AG10803 (cell line): ENCODE data around the gene SHISA4.
"Not testable (repeated sequence)": the region's sequence is repeated elsewhere in the genome, so short reads cannot be mapped to it uniquely, and the experiment has no call there.

Experiments used
- DNase-seq: peaks from one replicate; pipeline ENCODE4 v3.0.0; 2010; ENCODE audit warnings: low read depth
- H3K4me3 ChIP-seq: 2 replicates; pipeline ENCODE4 v1.5.1; 2011; ENCODE audit warnings: mild to moderate bottlenecking, low read length, control low read depth
- TF ChIP-seq, protein P1 (sequence below): conservative IDR thresholded peaks from 2 replicates; pipeline ENCODE4 v1.5.1; 2011; ENCODE audit warnings: mild to moderate bottlenecking, low read length, control low read depth, inconsistent platforms

The SHISA4 gene, protein sequence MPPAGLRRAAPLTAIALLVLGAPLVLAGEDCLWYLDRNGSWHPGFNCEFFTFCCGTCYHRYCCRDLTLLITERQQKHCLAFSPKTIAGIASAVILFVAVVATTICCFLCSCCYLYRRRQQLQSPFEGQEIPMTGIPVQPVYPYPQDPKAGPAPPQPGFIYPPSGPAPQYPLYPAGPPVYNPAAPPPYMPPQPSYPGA

DNA sequence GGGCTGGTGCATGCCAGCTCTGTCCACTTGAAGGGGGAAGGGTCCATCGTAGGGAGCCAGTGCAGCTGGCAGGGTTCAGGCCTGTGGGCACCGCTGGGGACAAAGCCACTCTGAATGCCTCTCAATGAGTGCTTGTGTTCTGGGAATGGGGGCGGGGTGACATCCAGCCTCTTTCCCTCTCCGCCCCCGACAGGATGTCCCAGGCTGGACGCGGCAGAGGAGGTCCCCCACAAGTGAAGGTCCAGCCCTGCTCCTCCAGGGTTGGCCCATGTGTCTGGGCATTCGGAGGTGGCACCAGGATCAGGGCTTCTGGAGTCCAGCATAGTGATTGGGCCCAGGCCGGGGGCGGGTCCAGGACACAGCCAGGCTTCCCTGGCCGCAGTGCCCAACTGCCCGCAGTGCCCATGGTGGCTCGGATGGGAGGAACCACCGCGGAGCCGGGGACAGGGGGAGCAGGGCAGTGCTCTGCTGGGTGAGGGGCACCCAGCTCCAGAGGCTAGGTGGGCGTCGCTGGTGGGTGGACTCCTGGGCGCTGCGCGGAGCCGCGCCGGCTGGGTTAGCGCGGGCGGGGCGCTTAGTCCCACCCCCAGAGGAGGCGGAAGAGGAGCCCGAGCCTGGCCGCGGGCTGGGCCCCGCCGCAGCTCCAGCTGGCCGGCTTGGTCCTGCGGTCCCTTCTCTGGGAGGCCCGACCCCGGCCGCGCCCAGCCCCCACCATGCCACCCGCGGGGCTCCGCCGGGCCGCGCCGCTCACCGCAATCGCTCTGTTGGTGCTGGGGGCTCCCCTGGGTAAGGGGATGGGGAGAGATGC lies at the start of gene SHISA4:
SHISA4 (plus strand) TSS at position 617 of the 808 bp plus-strand sequence; CDS start at position 714, 97 bp downstream.
- DNase-seq: peak; percentile 55
- peak within 1 kb of the TSS; percentile 80 for H3K4me3 ChIP-seq
- TF ChIP-seq, protein P1, sequence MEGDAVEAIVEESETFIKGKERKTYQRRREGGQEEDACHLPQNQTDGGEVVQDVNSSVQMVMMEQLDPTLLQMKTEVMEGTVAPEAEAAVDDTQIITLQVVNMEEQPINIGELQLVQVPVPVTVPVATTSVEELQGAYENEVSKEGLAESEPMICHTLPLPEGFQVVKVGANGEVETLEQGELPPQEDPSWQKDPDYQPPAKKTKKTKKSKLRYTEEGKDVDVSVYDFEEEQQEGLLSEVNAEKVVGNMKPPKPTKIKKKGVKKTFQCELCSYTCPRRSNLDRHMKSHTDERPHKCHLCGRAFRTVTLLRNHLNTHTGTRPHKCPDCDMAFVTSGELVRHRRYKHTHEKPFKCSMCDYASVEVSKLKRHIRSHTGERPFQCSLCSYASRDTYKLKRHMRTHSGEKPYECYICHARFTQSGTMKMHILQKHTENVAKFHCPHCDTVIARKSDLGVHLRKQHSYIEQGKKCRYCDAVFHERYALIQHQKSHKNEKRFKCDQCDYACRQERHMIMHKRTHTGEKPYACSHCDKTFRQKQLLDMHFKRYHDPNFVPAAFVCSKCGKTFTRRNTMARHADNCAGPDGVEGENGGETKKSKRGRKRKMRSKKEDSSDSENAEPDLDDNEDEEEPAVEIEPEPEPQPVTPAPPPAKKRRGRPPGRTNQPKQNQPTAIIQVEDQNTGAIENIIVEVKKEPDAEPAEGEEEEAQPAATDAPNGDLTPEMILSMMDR: no peak

DNA sequence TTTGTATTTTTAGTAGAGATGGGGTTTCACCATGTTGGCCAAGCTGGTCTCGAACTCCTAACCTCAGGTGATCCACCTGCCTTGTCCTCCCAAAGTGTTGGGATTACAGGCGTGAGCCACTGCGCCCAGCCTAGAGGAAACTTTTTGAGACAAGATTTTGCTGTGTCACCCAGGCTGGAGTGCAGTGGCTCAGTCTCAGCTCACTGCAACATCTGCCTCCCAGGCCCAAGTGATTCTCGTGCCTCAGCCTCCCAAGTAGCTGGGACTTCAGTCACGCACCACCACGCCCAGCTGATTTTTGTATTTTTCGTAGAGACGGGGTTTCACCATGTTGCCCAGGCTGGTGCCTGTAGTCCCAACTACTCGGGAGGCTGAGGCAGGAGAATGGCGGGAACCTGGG lies 49.6 kb upstream of the SHISA4 start:
- DNase-seq, H3K4me3 ChIP-seq: not testable (repeated sequence)

DNA sequence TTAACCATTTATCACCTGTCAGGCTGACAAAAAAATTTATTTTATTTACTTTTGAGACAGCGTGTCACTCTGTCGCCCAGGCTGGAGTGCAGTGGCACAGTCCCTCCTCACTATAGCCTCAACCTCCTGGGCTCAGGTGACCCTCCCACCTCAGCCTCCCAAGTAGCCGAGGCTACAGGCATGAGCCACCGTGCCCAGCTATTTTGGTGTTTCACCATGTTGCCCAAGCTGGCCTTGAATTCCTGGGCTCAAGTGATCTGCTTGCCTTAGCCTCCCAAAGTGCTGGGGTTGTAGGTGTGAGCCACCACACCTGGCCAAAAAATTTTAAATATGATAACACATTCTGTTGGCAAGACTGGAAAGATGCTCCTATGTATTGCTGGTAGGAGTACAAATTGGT lies 48.6 kb upstream of the SHISA4 start:
- no peak for DNase-seq

DNA sequence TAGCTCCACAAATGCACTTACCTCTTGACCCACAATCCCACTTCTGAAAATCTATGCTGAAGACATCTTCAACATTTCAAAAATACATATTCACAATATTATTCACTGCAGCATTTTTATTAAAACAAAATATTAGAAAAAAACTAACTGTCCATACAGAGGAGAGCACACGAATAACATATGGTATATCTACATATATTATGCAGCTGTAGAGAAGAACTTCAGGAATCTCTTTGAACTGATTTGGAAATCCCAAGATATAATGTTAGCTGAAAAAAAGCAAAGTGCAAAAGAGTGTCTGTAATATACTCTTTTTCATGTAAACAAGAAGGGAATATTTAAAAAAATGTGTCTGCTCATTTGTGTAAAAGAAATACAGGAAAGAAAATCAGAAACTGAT lies 48.2 kb upstream of the SHISA4 start:
- no peak overlapping the region for H3K4me3 ChIP-seq
- TF ChIP-seq, protein P1: no peak
- no peak for DNase-seq

More for the DNA sequence above, 48.6 kb upstream of the SHISA4 start:
- TF ChIP-seq, protein P1: no peak
- no peak overlapping the region for H3K4me3 ChIP-seq

DNA sequence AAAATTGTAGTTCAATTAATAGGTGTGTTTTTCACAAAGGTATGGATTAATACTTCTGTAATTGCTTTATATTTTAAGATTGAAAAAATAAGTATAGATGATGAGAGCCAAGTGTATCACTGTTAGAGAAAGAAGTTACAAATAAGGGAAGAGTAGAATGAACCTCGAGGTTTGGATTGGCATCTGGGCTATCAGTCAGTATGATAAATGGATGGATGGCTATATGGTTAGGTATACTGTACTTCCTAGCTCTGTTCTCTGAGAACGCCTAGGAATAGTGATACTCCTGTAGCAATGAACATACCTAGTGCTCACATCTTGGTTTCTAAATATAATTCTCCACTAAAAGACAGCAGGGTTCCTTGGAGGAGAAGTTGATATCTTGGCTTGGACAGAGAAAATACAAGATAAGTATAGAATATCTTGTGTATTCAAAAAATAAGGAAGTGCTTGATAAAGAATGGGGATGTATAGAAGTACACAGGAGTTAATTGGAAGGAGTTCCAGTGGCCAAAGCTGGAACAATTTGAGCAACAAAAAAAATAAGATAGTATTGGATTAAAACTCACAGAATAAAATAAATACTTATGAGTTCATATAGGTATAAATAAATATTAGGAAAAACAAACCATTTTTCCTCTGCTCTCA lies 47.3 kb upstream of the SHISA4 start:
- H3K4me3 ChIP-seq: no peak overlapping the region
- TF ChIP-seq, protein P1: no peak

DNA sequence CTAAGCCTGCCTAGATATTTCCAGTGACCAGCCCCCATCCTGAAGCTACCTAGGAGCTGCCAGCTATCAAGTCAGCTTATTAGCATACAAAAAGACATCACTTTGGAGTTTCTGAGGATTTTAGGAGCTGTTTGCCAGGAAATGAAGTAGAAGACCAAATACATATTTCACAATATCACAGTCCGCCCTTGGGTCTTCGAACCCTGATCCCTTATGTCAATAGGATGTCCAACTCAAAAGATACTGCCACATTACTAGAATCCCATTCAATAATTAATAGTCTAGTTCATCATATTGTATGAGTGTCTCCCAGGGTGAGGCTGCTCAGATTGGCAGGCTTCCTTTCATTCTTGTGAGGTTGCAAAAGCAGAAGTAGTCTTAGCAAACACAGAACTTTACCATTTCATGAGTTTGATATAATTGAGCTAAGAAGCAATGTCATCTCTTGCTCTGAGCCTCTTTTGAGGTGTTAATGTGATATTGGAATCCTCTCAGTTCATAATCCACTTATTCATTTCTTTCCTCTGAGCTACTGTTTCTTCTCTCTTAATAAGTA lies 46.1 kb upstream of the SHISA4 start:
- TF ChIP-seq, protein P1: no peak
- no peak overlapping the region for H3K4me3 ChIP-seq
- DNase-seq: peak; percentile 40

More for the DNA sequence above, 47.3 kb upstream of the SHISA4 start:
- DNase-seq: no peak

DNA sequence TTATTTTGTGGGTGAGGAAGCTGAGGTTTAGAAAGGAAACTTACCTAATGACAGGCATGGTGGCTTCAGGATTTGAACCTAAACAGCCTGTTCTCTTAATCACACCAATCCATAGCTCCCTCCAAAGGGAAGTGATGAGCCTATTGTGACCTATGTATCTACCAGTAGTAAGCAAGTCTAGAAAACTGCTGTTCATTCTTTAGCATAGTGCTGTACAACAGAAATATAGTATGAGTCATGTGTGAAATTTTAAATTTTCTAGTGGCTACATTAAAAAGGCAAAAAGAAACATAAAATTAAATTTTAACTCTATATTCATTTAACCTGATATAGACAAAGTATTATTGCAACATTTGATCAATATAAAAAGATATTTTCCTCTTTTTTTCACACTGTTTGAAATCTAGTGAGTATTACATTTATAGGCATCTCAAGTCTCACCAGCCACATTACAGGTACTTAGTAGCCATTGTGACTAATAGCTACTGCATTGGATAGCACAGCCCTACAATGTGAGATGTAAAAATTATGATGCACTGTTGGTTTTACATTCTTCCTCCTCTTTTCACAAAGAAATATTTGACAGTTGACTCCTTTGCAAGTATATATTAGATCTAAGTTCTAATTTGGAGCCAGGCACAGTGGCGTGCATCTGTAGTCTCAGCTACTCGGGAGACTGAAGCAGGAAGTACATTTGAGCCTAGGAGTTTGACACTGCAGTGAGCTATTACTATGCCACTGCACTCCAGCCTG lies 43.2 kb upstream of the SHISA4 start:
- TF ChIP-seq, protein P1: no peak
- DNase-seq: peak; percentile 16
- H3K4me3 ChIP-seq: no peak overlapping the region
